ENCODE results near the gene CYP27C1. TPM values are rescaled to one million over a fixed set of nuclear protein-coding genes. Genes with fewer than 3 reads are reported as not detected.
A peak's percentile ranks its signal among the peaks of the same experiment; 100 is the strongest.

CYP27C1 gene
- total and polyA plus RNA-seq, 8 donors: 0.02 to 0.09 (median 0.03) TPM; not detected in 3

GRCh38 chr2:127155028-127155581, 65.0 kb downstream of the CYP27C1 start:
- WGBS, 2 donors: 72 to 75% methylated on average over 7 of the region's 7 CpGs
- TF ChIP-seq, protein P1, sequence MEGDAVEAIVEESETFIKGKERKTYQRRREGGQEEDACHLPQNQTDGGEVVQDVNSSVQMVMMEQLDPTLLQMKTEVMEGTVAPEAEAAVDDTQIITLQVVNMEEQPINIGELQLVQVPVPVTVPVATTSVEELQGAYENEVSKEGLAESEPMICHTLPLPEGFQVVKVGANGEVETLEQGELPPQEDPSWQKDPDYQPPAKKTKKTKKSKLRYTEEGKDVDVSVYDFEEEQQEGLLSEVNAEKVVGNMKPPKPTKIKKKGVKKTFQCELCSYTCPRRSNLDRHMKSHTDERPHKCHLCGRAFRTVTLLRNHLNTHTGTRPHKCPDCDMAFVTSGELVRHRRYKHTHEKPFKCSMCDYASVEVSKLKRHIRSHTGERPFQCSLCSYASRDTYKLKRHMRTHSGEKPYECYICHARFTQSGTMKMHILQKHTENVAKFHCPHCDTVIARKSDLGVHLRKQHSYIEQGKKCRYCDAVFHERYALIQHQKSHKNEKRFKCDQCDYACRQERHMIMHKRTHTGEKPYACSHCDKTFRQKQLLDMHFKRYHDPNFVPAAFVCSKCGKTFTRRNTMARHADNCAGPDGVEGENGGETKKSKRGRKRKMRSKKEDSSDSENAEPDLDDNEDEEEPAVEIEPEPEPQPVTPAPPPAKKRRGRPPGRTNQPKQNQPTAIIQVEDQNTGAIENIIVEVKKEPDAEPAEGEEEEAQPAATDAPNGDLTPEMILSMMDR (IDR thresholded peaks at IDR 0.05): no peak
- H3K9me3 ChIP-seq: no peaks in the 10 kb centered on the region
- no peaks in the 10 kb centered on the region for H3K27me3 ChIP-seq
- H3K4me3 ChIP-seq: no peak overlapping the region
- ATAC-seq (peak in 1 of 4 donors; percentile 29), DNase-seq (no peak), FAIRE-seq (no peak)
- H3K27ac ChIP-seq: no peak overlapping the region
- intact Hi-C loops (cut with DNase I): no loop called here
- H3K4me1 ChIP-seq: no peaks in the 10 kb centered on the region
- H3K36me3 ChIP-seq: no peaks in the 10 kb centered on the region

DNA sequence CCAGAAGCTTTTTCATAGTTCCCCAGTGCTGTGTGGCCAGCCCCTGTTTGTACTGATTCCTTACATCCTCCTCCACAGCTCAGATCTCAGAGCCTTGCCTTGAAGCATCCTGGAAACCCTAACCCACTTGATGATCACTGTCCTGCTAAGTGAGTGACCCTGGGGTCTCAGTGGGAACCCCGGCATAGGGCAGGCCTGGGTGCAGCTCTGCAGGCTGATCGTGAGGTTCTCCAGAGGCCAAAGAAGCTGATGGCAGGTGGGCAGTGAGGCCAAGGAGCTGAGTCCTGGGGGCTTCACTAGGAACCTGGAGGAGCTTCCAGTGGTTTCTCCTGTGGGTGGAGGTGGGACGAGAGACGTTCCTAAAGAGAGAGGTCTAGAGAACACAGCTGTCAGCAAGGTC, 65.7 kb downstream of the CYP27C1 start:
- H3K27ac ChIP-seq: no peak overlapping the region

GRCh38 chr2:127153691-127154158, 66.4 kb downstream of the CYP27C1 start:
- TF ChIP-seq, protein P1 (IDR thresholded peaks at IDR 0.05): no peak
- FAIRE-seq: no peak
- intact Hi-C loops (cut with DNase I): no loop called here
- Histone ChIP-seq H3K4me1 (no peaks in the 10 kb centered on the region), H3K27ac (no peak overlapping the region), H3K27me3 (no peaks in the 10 kb centered on the region), H3K4me3 (no peak overlapping the region), H3K9me3 (no peaks in the 10 kb centered on the region), H3K36me3 (no peaks in the 10 kb centered on the region)
- no peak for DNase-seq
- 77 to 85% methylated on average over 6 of the region's 6 CpGs for WGBS, 2 donors
- ATAC-seq: peak in 2 of 4 donors; percentile 48 to 65

More for the DNA sequence above, 65.7 kb downstream of the CYP27C1 start:
- TF ChIP-seq, protein P1 (IDR thresholded peaks at IDR 0.05): no peak
- Histone ChIP-seq H3K9me3 (no peaks in the 10 kb centered on the region), H3K27me3 (no peaks in the 10 kb centered on the region), H3K4me3 (no peak overlapping the region), H3K36me3 (no peaks in the 10 kb centered on the region), H3K4me1 (no peaks in the 10 kb centered on the region)
- intact Hi-C loops (cut with DNase I): no loop called here
- ATAC-seq (no peak), FAIRE-seq (no peak), DNase-seq (no peak)
- 73 to 88% methylated on average over 4 of the region's 4 CpGs for WGBS, 2 donors

GRCh38 chr2:127150996-127151395, 69.1 kb downstream of the CYP27C1 start:
- FAIRE-seq: no peak
- intact Hi-C loops (cut with DNase I): no loop called here

GRCh38 chr2:127149384-127149783, 70.7 kb downstream of the CYP27C1 start:
- DNase-seq (no peak), FAIRE-seq (no peak), ATAC-seq (no peak)
- no peaks in the 10 kb centered on the region for H3K27me3 ChIP-seq
- H3K27ac ChIP-seq: no peak overlapping the region
- TF ChIP-seq, protein P1 (IDR thresholded peaks at IDR 0.05): no peak
- no peaks in the 10 kb centered on the region for H3K9me3 ChIP-seq
- no peak overlapping the region for H3K4me3 ChIP-seq
- H3K4me1 ChIP-seq: no peaks in the 10 kb centered on the region
- no peaks in the 10 kb centered on the region for H3K36me3 ChIP-seq
- intact Hi-C loops (cut with DNase I): no loop called here
- 83 to 89% methylated on average over 4 of the region's 4 CpGs for WGBS, 2 donors

More at GRCh38 chr2:127150996-127151395, 69.1 kb downstream of the CYP27C1 start:
- no peak overlapping the region for H3K27ac ChIP-seq
- TF ChIP-seq, protein P1 (IDR thresholded peaks at IDR 0.05): no peak
- H3K4me3 ChIP-seq: no peak overlapping the region
- H3K4me1 ChIP-seq: no peaks in the 10 kb centered on the region
- no peak for ATAC-seq
- WGBS, 2 donors: 74 to 77% methylated on average over 1 of the region's 1 CpG
- no peaks in the 10 kb centered on the region for H3K9me3 ChIP-seq
- H3K36me3 ChIP-seq: no peaks in the 10 kb centered on the region
- no peaks in the 10 kb centered on the region for H3K27me3 ChIP-seq
- DNase-seq: no peak

Measured in pancreas (tissue), 10 donors.